ENCODE measurements around the gene FRRS1. TPM values are rescaled to one million over a fixed set of nuclear protein-coding genes. Genes with fewer than 3 reads are reported as not detected.

The FRRS1 gene
- total and polyA plus RNA-seq, 2 of the 4 experiments (the other 2 are of a cell fraction): 3.8 to 23.5 TPM

DNA sequence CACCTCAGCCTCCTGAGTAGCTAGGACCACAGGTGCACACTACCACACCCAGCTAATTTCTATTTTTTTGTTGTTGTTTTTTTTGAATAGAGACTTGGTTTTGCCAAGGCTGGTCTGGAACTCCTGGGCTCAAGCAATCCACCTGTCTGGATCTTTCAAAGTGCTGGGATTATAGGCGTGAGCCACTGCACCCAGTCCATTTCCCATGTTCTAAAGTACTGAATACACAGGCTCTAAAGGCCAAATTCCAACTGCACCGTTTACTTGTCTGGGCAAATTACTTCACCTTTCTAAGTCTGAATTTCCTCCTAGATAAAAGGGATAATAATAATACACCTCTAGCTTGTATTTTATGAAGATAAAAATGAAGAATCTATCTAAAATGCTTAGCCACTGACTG, 39.6 kb downstream of the FRRS1 start:
- H3K4me2 ChIP-seq (ENCODE audit: low read depth, low read length): no peak overlapping the region
- no peak overlapping the region for H3K23ac ChIP-seq (ENCODE audit: low read depth, low read length)
- H3K18ac ChIP-seq (ENCODE audit: low read depth, low read length): no peak overlapping the region
- no peak overlapping the region for H3K14ac ChIP-seq (replicated peaks; ENCODE audit: low read depth, low read length)
- no peak overlapping the region for H2AK9ac ChIP-seq (replicated peaks; ENCODE audit: low read depth, low read length, poor library complexity)
- H2BK5ac ChIP-seq (ENCODE audit: low read depth, low read length, poor library complexity, severe bottlenecking): no peak overlapping the region
- CTCF ChIA-PET: no interaction called here
- TF ChIP-seq RCOR1 (IDR thresholded peaks at IDR 0.05; ENCODE audit: insufficient replicate concordance, low read length) (no peak), MAFK (IDR thresholded peaks at IDR 0.05; ENCODE audit: low read depth, low read length) (no peak), MAZ (IDR thresholded peaks at IDR 0.05; ENCODE audit: borderline replicate concordance, low read depth, low read length) (no peak), MXI1 (IDR thresholded peaks at IDR 0.05; ENCODE audit: borderline replicate concordance, low read depth, low read length) (no peak), POLR2A (IDR thresholded peaks at IDR 0.05; ENCODE audit: low read depth, low read length) (no peak), SMC3 (IDR thresholded peaks at IDR 0.05; ENCODE audit: low read depth, low read length) (no peak), RFX5 (IDR thresholded peaks at IDR 0.05; ENCODE audit: low read depth, low read length) (no peak), BHLHE40 (IDR thresholded peaks at IDR 0.05; ENCODE audit: low read depth, low read length) (no peak), RAD21 (IDR thresholded peaks at IDR 0.05; ENCODE audit: low read length) (no peak), CTCF (conservative IDR thresholded peaks at IDR 0.05; ENCODE audit: low read depth, low read length) (no peak), CHD1 (IDR thresholded peaks at IDR 0.05; ENCODE audit: low read depth, low read length) (no peak), FOS (IDR thresholded peaks at IDR 0.05; ENCODE audit: low read depth, low read length) (no peak), ELK1 (IDR thresholded peaks at IDR 0.05; ENCODE audit: borderline replicate concordance, low read depth, low read length) (no peak), NFE2L2 (IDR thresholded peaks at IDR 0.05; ENCODE audit: low read depth, low read length) (no peak), CEBPB (IDR thresholded peaks at IDR 0.05; ENCODE audit: low read depth, low read length) (no peak)
- TF ChIP-seq, protein P1, sequence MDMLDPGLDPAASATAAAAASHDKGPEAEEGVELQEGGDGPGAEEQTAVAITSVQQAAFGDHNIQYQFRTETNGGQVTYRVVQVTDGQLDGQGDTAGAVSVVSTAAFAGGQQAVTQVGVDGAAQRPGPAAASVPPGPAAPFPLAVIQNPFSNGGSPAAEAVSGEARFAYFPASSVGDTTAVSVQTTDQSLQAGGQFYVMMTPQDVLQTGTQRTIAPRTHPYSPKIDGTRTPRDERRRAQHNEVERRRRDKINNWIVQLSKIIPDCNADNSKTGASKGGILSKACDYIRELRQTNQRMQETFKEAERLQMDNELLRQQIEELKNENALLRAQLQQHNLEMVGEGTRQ (IDR thresholded peaks at IDR 0.05; ENCODE audit: low read depth, low read length): no peak
- H2AK5ac ChIP-seq (ENCODE audit: low read depth, low read length): no peak overlapping the region
- no peak for DNase-seq
- H4K5ac ChIP-seq (ENCODE audit: low read depth, low read length): no peak overlapping the region
- no peak overlapping the region for H2BK20ac ChIP-seq (ENCODE audit: low read depth, low read length)
- no peaks in the 10 kb centered on the region for H4K20me1 ChIP-seq (ENCODE audit: insufficient read depth, low read length)
- H3K9ac ChIP-seq (ENCODE audit: low read depth, low read length): no peak overlapping the region
- H2AFZ ChIP-seq (replicated peaks; ENCODE audit: low read length, poor library complexity): no peak overlapping the region
- H2BK120ac ChIP-seq (ENCODE audit: low read depth, low read length): no peak overlapping the region
- H2BK15ac ChIP-seq (ENCODE audit: low read depth, low read length): no peak overlapping the region
- H3K27ac ChIP-seq (ENCODE audit: insufficient read depth, low read length): no peak overlapping the region
- no peak overlapping the region for H3K4ac ChIP-seq (ENCODE audit: low read depth, low read length)
- no peak overlapping the region for H3K56ac ChIP-seq (ENCODE audit: extremely low read depth, insufficient read depth, low read length)
- H3K9me3 ChIP-seq (ENCODE audit: control insufficient read depth, insufficient read depth, low read length): no peaks in the 10 kb centered on the region
- dilution Hi-C loops (cut with HindIII; ENCODE audit: low sequenced_read_pairs, unreplicated experiment): no loop called here
- in situ Hi-C loops (cut with MboI; ENCODE audit: low sequenced_read_pairs): no loop called here
- no peaks in the 10 kb centered on the region for H3K9me1 ChIP-seq (ENCODE audit: insufficient read depth, low read length)
- BruUV-seq (replicated peaks): no TSS peak
- POLR2A ChIA-PET (ENCODE audit: unreplicated experiment): no interaction called here
- no peaks in the 10 kb centered on the region for H3K79me1 ChIP-seq (ENCODE audit: low read depth in 1 of 2, low read length in 2 of 2)
- no peak overlapping the region for H3K4me3 ChIP-seq (ENCODE audit: insufficient read depth, low read depth, low read length)
- H3K36me3 ChIP-seq (ENCODE audit: control insufficient read depth, insufficient read depth, low read length): no peaks in the 10 kb centered on the region
- WGBS, 2 experiments (ENCODE audit: extremely low coverage in 2 of 2, insufficient read length in 1 of 2): no CpG with 5 or more reads among the region's 2 CpGs
- no peak for ATAC-seq (ENCODE audit: low read depth)
- intact Hi-C loops (cut with micrococcal nuclease): loop anchor here (10.0 kb wide), 1 partner anchor 1062 kb away; the partner anchor contains the start of gene SNX7
- no peak overlapping the region for H4K8ac ChIP-seq (ENCODE audit: low read depth in 2 of 2, low read length in 2 of 2)
- no peak overlapping the region for H4K91ac ChIP-seq (ENCODE audit: insufficient read depth, low read depth, low read length)
- H3K4me1 ChIP-seq (ENCODE audit: control insufficient read depth, insufficient read depth, low read length): peaks cover 5% of the 10 kb centered on the region; the same call in 1 of the 2 replicates
- no peaks in the 10 kb centered on the region for H3K27me3 ChIP-seq (ENCODE audit: control insufficient read depth, insufficient read depth, low read length)

Measured in IMR-90 (cell line).